ENCODE measurements around the gene KCNN2.

GRCh38 chr5:114317751-114318150, 44.1 kb upstream of the KCNN2 start:
- TF ChIP-seq CTCF (IDR thresholded peaks at IDR 0.05) (no peak), PRDM15 (CRISPR knock-in tag; IDR thresholded peaks at IDR 0.05) (no peak), IRF1 (CRISPR knock-in tag; IDR thresholded peaks at IDR 0.05) (no peak), CDX4 (CRISPR knock-in tag; IDR thresholded peaks at IDR 0.05; ENCODE audit: borderline replicate concordance) (no peak), SP1 (CRISPR knock-in tag; conservative IDR thresholded peaks at IDR 0.05) (no peak), TEAD4 (CRISPR knock-in tag; IDR thresholded peaks at IDR 0.05) (no peak), USF2 (CRISPR knock-in tag; IDR thresholded peaks at IDR 0.05) (no peak), E2F4 (CRISPR knock-in tag; IDR thresholded peaks at IDR 0.05; ENCODE audit: borderline replicate concordance, low read depth) (no peak), NFE2L1 (CRISPR knock-in tag; IDR thresholded peaks at IDR 0.05) (no peak)
